Measurements from ENCODE around the gene OPCML.
A peak's percentile ranks its signal among the peaks of the same experiment; 100 is the strongest.

The OPCML gene

DNA sequence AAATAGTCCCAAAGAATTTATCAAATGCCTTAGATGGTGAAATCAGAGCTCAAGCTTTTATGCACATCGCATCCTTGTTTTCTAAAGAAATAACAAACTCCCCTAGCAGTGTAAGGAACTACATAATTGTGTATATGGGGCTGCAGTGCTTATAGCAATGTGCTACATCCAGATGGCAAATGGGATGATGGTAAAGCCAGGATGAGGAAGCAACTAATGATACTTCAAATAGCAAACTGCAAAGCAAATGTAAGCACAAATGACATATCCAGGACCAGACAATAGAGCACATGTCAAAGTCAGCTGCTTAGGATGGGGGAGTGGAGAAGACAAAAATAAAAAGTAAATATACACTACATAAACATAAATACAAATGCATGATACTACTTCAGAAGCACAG is 425.9 kb downstream of the OPCML start:
- no peak for DNase-seq (ENCODE audit: low read depth)
- TF ChIP-seq CTCF (conservative IDR thresholded peaks at IDR 0.05; ENCODE audit: low read length) = no peak
- no peak overlapping the region for H3K4me3 ChIP-seq (ENCODE audit: low read length)

DNA sequence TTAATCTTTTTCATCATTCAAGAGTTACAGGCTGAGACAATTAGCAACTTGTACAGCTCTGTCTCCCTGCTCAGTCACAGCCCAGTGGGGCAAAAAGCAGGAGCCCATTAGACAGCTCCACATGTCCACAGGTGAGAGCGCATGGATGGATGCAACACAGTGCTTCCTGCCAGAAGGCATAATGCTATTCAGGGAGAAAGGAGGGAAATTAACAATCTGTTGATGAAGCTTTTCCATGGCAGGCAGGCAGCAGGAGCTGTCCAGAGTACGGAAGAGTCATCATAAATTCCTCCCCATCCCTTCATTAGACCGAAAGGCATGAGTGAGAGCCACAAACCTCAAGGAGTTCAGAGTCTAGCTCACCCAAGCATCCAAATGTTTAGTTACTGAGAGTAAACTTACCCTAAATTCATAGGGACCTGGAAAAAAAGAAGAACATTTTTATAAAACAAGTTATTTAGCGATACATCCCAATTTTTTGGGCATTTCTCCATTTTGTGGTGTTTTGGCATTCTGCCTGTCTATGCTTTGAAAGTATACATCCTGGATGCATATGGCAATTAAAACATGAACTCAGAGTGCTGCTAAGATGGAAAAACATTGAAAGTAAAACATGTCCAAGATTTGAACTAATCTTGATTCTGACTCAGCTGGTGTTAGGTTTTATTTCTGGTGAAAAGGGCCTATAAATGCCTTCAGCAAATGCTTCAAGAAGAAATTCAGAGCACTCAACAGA is 428.1 kb downstream of the OPCML start:
- no peak overlapping the region for H3K4me3 ChIP-seq (ENCODE audit: low read length)
- TF ChIP-seq CTCF (conservative IDR thresholded peaks at IDR 0.05; ENCODE audit: low read length) = no peak
- DNase-seq (ENCODE audit: low read depth) = no peak

GRCh38 chr11:133096981-133097380 is 435.3 kb downstream of the OPCML start:
- no peak for DNase-seq (ENCODE audit: low read depth)
- no peak for TF ChIP-seq CTCF (conservative IDR thresholded peaks at IDR 0.05; ENCODE audit: low read length)
- H3K4me3 ChIP-seq (ENCODE audit: low read length) = no peak overlapping the region

DNA sequence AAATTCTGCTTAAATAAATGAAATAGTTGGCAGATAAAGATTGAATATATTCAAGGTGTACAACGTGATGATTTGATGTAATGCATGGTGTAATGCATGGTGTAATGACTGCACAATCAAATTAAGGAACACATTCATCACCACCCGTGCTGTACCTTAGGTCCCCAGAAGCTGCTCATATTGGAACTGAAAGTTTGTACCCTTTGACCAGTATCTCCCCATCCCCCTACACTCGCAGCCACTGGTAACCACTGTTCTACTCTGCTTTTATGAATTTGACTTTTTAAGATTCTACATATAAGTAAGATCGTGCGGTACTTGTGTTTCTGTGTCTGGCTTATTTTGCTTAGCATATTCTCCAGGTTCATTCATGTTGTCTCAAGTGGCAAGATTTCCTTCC is 445.8 kb downstream of the OPCML start:
- DNase-seq (ENCODE audit: low read depth) = no peak
- no peak overlapping the region for H3K4me3 ChIP-seq (ENCODE audit: low read length)
- no peak for TF ChIP-seq CTCF (conservative IDR thresholded peaks at IDR 0.05; ENCODE audit: low read length)

- TF ChIP-seq CTCF (conservative IDR thresholded peaks at IDR 0.05; ENCODE audit: low read length) = peak; percentile 40
- DNase-seq (ENCODE audit: low read depth) = peak; percentile 52
Measured at GRCh38 chr11:133082841-133083488, 449.3 kb downstream of the OPCML start.

DNA sequence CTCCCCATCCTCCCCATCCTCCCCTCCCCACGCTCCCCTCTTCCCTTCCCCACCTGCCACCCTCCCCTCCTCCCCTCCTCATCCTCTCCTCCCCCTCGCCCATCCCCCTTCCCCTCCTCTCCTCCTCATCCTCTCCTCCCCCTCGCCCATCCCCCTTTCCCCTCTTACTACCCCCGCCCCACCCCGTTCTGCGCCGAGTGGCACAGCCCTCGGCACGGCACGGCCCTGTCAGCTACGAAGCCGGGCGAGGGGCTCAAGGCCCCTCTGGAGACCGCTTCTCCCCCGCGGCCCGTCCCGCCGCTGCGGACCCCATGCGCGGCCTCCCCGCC is 449.9 kb downstream of the OPCML start:
- no peak overlapping the region; the same call in 1 of the 2 replicates for H3K4me3 ChIP-seq (ENCODE audit: low read length)
- no peak for DNase-seq (ENCODE audit: low read depth)
- no peak for TF ChIP-seq CTCF (conservative IDR thresholded peaks at IDR 0.05; ENCODE audit: low read length)

More at GRCh38 chr11:133082841-133083488, 449.3 kb downstream of the OPCML start:
- peak overlapping the region; percentile 48 for H3K4me3 ChIP-seq (ENCODE audit: low read length)

All from AG10803 (cell line).